Activated CD4-positive, alpha-beta T cell treated with anti-CD3 and anti-CD28 coated beads for 1 hour (primary cell): Measurements from ENCODE around the gene CPEB3.
A peak's percentile ranks its signal among the peaks of the same experiment; 100 is the strongest.
"Not testable (repeated sequence)": the region's sequence is repeated elsewhere in the genome, so short reads cannot be mapped to it uniquely, and the experiment has no call there.

Source experiments
- DNase-seq: peaks from one replicate; pipeline ENCODE4 v3.0.0-alpha.2; 2020

Gene CPEB3

DNA sequence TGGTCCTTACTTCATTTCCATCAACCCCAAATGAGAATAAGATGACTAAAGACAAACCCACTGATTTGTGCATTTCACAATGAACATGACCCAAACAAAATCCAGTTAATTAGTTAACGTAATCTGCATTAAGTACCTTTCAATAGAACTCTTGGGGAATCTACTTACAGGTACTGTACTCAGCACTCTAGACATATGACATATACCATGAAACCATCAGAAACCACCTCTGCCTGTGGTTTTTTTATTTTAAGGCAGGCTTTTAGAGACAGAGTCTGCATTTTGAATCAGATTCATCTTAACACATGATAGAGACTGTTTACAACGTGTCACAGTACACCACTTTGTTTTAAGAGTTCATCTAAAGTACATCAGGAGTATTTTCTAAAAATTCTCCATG is 198.9 kb downstream of the CPEB3 start:
- DNase-seq: no peak

DNA sequence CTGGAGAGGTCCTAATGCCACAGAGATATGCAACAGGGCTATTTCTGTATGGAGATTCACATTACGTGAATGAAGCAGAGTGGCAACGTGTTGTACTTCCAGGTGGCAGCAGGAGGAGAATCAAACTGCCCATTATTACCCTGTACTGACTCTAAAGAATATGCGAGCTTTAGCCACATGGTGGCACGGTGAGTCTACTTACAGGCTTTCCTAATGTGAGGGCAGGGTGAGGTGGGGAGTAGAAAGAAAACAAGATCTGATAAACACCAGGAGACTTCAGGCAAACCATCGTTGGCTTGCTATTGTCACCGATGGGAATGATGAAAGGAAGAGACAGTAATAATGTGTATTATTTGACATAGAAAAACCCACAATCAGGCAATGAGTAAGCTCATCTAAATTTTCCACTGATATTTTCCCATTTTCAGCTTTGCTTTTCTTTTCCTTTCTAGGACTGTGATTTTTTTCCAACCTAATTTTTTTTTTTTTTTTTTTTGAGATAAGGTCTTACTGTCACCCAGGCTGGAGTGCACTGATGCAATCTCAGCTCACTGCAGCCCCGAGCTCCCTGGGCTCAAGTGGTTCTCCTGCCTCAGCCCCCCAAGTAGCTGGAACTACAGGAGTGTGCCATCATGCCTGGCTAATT is 203.0 kb downstream of the CPEB3 start:
- peak; percentile 17 for DNase-seq

DNA sequence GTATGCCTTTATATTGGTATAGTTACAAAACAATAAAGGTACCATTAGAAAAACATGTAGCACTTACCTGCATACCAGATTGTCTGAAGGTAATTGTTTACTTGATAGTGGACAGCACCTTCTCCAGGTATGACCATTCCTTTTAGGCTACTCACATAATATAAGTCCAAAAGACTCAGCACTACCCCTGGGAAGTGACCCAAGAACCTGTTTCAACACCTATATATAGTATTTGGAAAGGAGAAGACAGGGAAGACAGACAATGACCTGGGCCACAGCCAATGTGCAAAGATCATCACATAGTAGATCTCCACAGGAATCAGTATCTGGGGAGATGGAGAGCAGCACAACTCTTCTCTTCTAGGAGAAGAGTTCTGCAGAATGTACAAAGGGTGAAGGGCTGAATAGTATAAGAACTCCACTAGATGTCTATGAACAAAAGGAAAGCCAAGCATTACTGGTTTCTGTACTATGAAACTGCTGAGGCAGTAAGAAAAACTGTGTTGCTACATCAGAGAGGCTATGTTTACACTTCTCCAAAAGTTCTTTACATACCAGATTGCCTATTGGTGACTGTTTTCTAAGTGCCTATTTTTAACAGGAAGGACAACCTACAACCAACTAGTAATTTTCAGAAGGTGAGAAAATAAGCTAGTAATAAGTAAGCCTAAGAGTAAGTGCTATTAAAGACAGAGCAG is 208.1 kb downstream of the CPEB3 start:
- DNase-seq: no peak

DNA sequence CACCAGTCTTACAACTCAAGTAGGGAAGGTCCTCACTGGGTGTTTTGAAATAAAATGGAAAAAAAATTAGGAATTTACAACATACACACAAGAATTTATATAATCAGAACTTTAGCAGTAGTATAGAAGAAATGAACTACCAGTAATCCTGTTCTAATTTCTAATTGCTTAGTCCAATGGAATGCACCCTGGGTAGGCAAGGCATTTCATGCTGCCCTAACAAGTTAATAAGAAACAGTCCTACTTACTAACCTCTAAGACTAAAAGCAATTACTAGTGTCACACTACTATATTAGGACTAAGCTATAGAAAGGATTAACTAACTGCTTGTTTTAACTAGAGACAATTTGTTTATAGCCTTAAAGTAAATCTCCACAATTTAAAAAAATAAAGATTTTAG is 209.2 kb downstream of the CPEB3 start:
- no peak for DNase-seq

DNA sequence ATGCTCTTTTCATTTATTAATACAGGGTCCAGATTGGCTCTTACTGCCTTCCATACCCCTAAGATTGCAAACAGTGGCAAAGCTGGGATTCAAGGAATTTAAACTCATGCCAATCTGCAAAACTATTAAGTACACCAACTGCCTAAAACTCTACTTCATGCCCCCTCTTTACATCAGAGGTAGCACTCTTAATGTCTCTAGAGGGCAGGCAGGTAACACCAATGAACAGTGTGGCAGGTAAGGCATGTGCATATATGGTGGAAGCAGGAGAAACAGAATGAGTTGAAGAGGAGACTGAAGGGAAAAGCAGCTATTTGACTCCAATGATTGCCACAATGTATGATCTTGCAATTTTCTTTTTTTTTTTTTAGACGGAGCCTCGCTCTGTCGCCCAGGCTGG is 210.6 kb downstream of the CPEB3 start:
- DNase-seq: no peak

DNA sequence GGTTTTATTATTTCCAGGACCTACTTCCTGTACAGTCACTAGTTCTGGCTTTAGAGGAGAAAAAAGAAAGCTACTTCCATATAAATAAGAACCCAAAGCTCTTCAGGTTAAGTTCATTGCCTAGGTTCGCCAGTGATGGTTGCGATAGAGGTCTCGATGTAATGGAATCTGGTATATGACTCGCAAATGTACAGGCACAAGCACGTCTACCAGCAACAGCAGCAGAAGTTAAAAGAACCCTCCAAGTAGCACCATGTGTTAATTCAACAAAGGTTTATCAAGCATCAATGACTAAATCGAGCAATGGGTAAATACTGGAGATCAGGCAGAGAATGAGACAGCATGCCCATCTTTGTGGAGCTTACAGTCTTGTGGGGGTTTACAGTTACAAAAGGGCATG is 211.9 kb downstream of the CPEB3 start:
- DNase-seq: no peak

DNA sequence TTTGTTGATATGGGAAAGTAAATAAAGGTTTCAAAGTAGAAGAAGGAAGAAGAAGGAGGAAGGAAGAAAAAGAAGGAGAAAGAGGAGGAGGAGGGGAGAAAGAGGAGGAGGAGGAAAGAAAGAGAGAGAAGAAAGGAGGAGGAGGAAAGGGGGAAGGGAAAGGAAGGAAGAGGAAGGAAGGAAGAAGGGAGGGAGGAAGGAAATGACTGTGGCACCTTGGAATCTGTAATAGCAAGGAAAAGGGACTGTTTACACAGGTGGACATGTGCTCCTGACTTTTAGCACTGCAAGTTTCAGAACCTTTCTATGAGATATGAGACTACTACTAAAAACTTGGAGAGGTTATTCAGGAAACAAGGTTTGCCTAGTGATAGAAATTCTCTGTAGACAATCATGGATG is 214.2 kb downstream of the CPEB3 start:
- no peak for DNase-seq

DNA sequence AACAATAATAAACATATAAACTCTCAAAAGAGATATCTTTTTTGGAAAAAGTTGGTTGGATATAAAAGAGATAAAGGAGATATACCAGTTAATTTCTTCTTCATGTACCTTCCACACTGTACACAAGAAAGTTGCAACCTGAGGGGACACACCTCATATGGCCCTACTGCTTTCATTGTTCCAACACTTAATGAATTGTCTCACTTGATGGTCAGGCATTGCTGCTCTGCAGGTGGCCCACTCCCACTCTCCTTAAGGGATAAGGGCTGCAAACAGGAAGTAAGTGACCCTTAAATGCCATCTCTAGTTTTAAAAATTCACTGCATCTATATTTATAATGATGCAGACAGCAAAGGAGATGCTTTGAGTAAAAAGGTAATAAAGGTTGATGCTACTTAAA is 215.0 kb downstream of the CPEB3 start:
- no peak for DNase-seq

DNA sequence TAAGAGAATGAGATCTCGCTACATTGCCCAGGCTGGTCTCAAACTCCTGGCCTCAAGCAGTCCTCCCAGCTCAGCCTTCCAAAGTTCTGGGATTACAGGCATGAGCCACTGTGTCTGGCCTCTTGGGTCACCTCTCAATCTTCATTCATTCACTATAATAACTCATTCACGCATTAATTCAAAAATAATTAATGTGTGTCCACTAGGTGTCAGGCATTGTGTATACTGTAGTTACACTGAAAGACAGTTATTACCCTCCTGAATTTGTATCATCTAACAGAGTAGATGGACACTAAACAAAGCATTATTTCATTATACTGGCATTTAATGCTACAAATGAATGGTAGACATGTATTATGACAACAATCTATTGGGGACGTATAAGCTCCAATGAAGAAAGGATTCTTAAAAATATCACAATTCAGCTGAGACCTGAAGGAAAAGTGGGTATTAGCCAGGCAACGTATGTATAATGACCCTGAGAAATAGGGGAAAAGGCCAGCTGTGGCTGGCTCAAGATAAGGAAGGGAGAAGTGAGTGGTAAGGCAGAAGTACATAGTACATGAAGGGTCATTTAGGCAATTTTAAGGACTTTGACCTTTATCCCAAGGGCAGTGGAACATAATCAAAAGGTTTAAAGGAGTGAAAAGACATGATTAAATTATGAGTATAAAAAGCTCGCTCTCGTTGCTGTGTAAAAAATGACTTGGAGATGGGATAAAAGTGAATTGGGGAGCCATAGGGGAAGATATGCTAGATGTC is 216.6 kb downstream of the CPEB3 start:
- DNase-seq: no peak

DNA sequence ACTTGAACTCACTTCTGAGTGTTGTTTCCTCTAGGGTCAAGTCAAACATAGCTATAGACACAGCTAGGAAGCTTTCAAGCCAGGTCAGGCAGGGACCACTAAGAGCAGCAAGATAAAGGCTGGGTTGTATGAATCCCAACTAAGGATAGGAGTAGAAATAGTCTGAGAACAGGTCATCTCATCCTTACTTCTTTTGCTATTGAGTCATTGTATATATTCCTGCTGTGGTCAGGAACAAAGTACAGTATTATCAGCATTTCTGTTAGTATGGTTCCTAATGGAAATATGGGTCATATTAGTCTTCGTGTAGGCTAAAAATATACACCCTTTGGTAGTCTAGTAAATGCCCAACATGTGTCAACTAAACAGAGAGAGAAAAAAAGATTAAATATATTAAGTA is 222.0 kb downstream of the CPEB3 start:
- DNase-seq: no peak

DNA sequence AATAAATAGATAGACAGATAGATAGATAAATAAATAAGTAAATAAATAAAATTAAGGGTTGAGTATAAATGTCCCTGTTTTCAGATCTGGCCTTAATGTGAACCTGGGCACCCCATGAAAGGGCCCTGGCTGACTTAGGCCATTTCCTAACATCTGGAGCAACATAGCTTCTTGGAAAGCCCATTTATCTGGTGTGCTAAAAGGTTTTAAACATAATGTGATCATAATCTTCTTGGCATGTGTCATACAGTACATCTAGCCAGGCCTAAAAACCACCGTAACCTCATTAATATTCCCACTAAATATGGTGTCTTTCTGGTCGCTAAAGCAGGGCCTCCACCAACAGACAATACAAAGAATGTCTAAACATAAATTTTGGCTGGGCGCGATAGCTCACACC is 224.5 kb downstream of the CPEB3 start:
- no peak for DNase-seq

DNA sequence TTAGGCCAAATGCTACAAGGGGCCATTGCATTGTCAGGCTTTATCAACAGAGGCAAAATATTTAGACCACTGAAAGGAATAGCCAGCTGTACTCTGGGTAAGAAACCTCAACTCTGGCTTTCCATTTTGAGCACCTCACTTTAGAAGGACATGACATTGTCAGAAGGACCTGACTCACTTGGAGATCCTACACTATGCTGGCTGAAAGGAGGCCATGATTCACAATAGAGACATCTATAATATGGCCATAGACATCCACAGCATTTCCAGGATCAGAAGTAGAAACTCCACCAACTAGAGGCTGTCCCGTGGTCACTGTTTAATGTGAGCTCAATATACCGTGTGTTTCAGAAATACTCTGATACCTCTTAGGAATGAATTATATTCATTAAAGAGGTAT is 226.4 kb downstream of the CPEB3 start:
- no peak for DNase-seq

DNA sequence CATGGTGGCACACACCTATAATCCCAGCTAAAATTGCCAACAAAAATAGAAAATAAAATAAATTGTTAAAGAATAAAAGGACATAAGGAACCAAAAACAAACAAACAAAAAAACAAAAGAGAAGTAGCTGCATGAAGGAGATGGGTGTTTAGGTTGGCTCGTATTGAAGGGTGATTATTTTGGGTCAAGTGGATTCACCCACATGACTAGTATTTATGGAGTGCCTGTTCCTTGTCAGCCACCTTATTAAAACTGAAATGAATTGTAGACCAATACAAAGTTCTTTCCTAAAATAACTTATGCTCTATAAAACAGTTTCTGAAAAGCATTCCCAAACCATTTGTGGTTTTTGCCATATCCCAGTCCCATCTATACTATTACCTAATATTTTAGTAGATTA is 228.6 kb downstream of the CPEB3 start:
- no peak for DNase-seq

DNA sequence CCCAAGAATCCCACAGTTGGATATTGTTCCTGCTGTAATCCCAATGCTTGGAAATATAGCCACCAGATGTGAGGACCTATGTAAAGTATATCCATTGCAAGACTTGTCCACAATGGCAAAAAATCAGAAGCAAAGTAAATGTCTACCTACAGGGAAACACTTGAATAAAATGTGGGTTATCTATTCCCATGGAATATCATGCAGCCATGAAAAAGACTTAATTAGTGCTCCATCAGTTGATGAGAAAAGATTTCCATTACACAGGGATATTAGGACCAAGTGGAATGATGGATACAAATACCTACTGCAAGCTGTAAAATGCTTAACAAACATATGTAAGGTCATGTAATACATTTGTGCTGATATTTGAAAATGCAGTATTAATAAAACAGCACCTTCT is 236.1 kb downstream of the CPEB3 start:
- no peak for DNase-seq

DNA sequence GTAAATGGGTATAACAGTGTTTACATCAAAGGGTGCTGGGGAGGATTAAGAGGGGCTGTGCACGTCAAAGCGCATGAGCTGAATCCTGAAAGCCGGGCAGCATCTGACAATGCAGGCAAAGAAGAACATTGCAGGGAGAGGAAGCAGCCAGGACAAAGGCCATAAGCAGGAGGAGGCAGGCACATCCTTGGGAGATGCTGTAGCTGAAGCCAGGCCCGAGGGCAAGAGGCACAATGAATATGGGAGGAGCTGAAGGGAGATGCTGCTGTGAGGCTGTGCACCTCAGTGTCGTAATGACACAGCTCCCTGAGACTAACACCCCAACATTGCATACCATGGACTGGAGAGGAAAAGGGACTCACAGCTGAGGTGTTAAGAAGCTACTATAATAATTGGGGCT is 238.1 kb downstream of the CPEB3 start:
- no peak for DNase-seq

DNA sequence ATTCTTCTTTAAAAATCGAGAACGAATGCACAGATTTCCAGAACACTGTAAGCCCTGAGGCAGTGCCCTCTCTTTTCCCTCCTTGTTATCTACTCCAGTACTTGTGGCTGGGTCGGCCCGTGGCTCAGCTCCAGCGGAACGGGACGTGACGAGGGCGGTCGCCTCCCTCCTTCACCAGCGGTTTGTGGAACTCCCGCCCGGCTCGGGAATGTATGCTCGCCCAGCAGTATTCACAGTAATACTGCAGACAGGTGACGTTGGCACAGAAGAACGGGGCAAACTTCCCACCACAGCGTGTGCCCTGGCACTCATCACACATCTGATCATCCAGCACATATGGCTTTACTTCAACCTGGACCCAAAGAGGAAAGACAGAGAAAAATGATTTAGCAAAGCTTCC is 238.8 kb downstream of the CPEB3 start:
- no peak for DNase-seq

DNA sequence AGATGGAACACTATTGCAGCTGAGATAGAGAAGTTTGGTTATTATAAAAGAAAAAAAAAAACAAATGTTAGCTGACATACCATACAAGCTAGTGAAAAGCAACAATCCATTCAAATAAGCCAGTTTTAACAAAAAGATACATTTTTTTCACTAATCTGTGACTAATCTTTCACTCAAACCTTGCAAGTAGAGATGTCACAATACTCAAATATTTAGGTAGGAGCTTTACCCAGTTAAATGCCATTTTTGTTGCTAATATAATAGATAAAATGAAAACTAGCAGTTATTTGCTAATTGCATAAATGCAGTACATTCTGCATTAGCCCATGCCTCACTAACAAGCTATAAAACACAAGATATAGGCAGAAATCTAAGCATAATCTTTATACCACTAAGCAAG is 243.7 kb downstream of the CPEB3 start:
- no peak for DNase-seq

DNA sequence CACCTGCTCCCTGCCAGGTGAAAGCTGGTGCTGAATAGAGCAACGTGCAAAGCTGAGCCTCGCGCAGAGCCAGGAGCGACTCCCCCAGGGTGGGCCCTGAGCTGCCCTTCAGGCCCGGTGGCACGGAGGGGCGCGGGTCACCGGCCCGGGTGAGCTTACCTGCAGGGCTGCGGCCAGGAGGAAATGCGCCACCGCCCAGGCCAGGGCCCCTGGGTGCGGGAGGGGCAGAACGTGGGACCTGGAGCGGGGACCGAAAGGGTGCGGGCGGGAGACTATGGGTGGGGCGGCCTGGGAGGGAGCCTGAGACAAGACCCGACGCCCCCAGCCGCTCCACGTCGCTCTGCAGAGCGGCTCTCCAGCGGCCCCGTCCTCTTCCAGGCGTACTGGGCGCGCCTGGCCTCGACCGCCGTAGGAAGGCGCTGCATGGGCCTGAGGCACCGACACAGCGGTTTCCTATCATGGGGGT is 245.2 kb downstream of the CPEB3 start:
- no peak for DNase-seq

DNA sequence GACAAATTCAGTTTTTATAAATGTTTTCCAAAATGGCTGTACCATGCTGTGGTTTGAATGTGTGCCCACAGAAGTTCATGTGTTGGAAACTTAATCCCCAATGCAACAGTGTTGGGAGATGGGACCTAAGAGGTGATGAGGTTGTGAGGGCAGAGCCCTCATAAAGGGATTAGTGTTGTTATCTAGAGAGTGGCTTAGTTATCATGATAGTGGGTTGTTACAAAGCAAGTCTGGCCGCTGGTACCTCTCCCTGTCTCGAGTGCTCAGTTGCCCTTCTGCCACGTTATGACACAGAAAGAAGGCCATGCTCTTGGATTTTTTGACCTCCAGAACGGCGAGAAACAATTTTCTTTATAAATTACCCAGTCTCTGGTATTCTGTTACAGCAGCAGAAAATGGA is 248.3 kb downstream of the CPEB3 start:
- DNase-seq: no peak

DNA sequence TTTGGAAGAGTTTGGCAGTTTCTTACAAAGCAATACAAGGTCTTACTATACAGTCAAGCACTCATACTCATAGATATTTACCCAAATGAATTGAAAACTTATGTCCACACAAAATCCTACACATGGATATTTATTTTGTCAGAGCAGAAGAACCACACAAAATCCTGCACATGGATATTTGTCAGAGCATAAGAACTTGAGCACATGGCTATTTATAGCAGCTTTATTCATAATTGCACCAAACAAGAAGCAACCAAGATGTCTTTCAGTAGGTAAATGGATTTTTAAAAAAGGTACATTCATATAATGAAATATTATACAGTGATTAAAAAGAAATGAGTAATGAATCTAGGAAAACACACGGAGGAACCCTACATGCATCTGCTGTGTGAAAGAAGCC is 251.9 kb downstream of the CPEB3 start:
- DNase-seq: no peak

DNA sequence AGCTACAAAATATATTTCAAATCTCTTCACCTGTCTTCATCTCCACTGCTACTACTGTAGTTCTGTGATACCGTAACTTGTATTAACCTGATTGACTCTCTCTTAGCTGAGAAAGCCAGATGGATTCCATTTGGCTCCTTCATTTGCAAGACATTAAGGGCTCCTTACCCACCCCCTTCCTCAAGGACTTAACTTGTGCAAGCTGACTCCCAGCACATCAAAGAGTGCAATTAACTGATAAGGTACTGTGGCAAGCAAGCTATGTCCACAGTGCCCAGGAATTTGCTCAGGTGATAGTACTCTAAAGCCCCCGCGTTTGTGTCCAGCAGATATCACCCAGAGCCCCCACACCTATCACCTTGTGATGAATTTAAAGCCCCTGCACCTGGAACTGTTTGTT is 257.8 kb downstream of the CPEB3 start:
- not testable (repeated sequence) for DNase-seq

DNA sequence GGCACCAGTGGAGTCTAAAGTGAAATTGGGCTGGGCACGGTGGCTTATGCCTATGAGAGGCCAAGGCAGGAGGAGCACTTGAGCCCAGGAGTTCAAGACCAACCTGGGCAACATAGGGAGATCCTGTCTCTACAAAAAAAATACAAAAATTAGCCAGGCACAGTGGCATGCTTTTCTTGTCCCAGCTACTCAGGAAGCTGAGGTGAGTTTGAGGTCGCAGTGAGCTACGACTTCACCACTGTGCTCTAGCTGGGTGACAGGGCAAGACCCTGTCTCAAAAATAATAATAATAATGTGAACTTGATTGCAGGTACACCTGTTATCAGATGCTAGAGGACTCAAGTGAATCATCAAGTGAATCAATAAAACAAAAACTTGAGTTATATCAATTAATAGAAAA is 259.3 kb downstream of the CPEB3 start:
- no peak for DNase-seq

DNA sequence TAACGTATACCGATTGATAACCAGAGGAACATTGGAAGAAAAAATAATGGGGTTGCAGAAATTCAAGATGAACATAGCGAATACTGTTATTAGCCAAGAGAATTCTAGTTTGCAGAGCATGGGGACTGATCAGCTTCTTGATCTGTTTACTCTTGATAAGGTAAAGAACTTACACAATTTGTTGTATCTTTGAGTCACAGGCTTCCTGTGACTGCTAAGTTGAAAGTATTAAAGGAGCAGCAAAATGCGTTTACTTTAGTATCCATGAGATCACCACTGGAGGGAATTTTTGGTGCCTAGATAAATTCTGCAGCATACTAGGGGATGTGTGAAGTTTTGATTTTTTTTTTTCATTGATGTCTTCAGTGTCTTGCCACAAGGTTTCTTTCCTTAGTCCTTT is 263.7 kb downstream of the CPEB3 start:
- no peak for DNase-seq

DNA sequence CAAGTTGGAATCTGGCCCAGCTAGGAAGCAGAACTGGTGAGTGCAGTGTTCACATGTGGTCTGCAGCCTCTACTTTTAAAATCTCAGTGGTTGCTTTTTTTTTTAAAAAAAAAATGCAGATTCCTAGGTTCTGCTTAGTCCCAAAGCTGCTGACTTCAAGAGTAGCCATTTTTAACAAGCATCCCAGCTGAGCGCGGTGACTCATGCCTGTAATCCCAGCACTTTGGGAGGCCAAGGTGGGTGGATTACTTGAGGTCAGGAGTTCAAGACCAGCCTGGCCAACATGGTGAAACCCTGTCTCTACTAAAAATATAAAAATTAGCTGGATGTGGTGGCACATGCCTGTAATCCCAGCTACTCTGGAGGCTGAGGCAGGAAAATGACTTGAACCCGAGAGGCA is 265.5 kb downstream of the CPEB3 start:
- DNase-seq: not testable (repeated sequence)
